GM19467 (cell line): ENCODE results near the gene CD99L2.
A peak's percentile ranks its signal among the peaks of the same experiment; 100 is the strongest.
"Not testable (repeated sequence)": the region's sequence is repeated elsewhere in the genome, so short reads cannot be mapped to it uniquely, and the experiment has no call there.

Experiments
- ATAC-seq: cut with Tn5 transposase; IDR thresholded peaks from one replicate; pipeline ENCODE4 v1.9.1; 2021; ENCODE audit warnings: mild to moderate bottlenecking, moderate library complexity; ENCODE audit not compliant: unreplicated experiment

The CD99L2 gene

GRCh38 chrX:150857453-150857852 lies 41.0 kb downstream of the CD99L2 start:
- ATAC-seq: no peak

GRCh38 chrX:150856785-150857184 lies 41.7 kb downstream of the CD99L2 start:
- ATAC-seq: no peak

DNA sequence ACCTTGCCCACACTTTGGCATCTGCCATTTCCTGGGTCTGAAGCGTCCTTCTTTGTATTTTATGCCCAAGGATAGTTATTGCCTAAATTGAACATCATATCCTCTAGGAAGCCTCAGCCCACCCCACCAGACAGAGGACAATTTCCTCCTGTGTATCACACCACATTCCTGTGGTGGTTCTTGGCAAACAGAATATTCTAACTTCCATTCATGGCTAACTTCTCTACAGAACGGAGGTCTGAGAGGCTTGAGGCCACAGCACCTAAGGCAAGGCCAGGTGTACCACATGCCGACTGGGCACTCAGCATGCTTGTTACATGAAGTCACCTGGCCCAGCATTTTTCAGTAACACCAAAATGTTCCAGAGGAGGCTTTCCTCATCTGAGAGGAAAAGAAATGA lies 42.4 kb downstream of the CD99L2 start:
- no peak for ATAC-seq

- no peak for ATAC-seq
Observed at GRCh38 chrX:150854856-150855255, 43.6 kb downstream of the CD99L2 start.

- no peak for ATAC-seq
Observed at GRCh38 chrX:150849996-150850720, 48.3 kb downstream of the CD99L2 start.

DNA sequence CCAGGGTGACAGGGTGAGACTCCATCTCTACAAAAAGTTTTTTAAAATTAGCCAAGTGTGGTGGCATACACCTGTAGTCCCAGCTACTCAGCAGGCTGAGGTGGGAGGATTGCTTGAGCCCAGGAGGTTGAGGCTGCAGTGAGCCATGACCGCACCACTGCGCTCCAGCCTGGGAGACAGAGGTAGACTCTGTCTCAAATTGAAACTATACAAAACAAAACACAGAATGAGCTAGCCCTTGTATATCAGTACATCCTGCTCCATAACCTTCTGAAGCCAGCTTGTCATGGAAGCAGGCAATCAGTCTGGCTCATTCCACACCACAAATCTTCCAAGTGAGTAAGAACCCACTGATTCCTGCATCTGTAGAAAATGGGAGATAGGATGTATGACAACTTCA lies 49.0 kb downstream of the CD99L2 start:
- ATAC-seq: peak; percentile 56

DNA sequence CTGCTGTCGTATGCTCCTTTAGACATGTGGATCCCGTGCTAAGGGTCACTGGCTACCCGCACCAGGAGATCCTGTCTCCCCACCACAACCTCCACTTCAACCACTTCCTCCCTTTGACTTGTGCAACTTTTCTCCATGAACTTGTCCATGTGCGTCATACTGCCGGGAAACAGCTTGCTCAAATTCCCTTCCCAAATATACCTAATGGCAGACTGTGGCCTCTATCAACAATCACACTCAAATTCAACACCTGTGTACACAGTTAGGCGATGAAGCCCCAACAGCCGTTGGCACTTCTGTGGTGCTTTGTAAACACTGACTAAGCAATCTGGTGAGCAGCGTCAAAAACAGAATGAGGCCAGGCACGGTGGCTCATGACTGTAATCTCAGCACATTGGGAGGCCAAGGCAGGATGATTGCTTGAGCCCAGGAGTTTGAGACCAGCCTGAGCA lies 49.5 kb downstream of the CD99L2 start:
- no peak for ATAC-seq

GRCh38 chrX:150847088-150847487 lies 51.4 kb downstream of the CD99L2 start:
- ATAC-seq: no peak

DNA sequence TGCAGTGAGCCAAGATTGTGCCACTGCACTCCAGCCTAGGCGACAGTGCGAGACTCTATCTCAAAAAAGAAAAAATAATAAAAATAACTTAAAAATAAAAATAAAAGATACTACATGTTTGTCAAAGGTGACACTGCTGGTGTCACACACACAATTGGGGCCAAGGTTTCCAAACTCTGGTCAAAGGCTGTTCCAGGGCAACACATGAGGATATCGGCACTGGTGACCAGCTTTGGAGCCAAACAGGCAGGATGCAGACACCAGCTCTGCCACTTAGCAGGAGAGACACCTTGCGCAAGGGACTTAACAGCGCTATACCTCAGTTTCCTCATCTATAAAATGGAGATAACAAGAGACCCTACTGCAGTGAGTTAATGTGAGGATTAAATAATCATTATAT lies 52.3 kb downstream of the CD99L2 start:
- no peak for ATAC-seq

GRCh38 chrX:150845091-150845490 lies 53.4 kb downstream of the CD99L2 start:
- no peak for ATAC-seq

- ATAC-seq: no peak
Observed at GRCh38 chrX:150844016-150844415, 54.5 kb downstream of the CD99L2 start.

DNA sequence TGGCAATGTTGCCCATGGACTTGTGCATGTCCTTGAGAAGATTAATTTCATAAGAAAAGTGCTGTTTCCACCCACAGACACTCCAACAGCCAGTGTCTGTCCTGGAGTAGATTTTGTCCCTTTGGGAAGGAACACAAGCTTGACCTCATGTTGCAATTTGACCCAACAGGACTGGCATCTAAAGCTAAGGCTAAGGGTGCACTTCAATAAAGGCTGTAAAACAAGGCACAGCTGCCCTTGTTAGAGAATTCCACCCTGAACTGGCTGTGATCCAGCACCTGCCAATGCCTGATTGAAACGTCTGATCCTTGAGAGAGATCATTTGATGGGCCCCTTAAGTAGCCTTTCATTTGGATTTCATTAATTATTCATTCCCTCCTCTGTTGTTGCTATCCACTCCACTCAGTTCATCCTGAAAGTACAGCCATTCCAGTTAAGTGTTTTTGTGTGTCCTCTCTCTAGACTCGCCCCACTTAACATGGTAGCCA lies 56.2 kb downstream of the CD99L2 start:
- no peak for ATAC-seq

DNA sequence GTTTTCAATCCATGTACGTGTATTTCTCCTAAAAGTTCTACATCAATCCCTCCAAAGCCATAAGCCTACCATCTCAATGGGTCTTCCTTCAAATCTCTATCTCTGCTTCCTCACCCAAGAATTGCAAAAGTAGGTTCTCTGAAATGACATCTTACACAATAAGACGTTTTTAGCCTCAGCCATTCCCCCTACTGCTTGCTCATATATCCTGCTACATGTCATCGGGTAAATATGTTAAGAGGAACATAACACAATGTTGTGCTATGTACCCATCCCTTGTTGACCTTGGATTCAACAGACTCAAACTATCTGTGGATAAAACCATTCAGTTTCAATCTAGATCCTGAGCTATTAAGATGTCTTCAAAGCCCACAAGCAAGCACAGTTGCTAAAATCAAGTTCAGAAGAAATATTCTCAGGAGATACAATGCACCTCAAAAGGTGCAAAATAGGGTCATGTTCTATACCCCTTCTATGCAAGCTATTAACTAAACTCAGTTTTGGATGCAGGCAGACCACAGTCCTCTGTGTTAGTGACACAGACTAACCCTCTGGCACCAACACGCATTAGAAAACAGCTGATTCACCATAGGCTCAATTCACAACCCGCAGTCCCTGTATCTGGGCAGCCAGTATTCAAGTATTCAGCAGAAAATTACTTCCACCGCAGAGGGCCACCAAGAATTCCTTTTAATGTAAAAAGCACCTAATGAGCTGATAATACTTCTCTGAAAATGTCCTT lies 56.8 kb downstream of the CD99L2 start:
- no peak for ATAC-seq

DNA sequence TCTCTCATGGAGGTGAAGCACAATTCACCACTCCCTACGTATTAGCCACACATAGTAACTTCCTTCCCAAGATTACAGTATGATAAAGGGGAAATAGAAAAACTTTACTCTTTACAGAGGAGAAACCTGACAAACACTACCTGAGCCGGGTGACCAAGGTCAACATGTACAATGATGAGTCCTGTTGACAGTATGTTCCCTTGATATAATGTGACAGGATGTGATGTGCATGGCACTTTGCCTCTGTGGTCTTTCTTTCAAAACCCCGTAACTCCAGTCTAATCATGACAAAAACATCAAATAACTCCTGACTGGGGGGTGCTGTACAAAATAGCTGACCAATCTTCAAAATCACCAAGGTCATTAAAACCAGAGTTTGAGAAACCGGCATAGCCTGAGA lies 60.6 kb downstream of the CD99L2 start:
- no peak for ATAC-seq

GRCh38 chrX:150834695-150835094 lies 63.8 kb downstream of the CD99L2 start:
- no peak for ATAC-seq

GRCh38 chrX:150833454-150834056 lies 64.9 kb downstream of the CD99L2 start:
- ATAC-seq: no peak

GRCh38 chrX:150831863-150832262 lies 66.6 kb downstream of the CD99L2 start:
- ATAC-seq: no peak

- no peak for ATAC-seq
Observed at GRCh38 chrX:150828785-150829184, 69.7 kb downstream of the CD99L2 start.

DNA sequence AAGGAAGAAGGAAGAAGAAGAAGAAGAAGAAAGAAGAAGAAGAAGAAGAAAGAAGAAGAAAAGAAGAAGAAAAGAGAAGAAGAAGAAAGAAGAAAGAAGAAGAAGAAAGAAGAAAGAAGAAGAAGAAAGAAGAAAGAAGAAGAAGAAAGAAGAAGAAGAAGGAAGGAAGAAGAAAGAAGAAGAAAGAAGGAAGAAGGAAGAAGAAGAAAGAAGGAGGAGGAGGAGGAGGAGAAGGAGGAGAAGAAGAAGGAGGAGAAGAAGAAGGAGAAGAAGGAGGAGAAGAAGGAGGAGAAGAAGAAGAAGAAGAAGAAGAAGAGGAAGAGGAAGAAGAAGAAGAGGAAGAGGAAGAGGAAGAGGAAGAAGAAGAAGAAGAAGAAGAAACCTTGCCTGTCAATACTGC lies 74.1 kb downstream of the CD99L2 start:
- not testable (repeated sequence) for ATAC-seq

DNA sequence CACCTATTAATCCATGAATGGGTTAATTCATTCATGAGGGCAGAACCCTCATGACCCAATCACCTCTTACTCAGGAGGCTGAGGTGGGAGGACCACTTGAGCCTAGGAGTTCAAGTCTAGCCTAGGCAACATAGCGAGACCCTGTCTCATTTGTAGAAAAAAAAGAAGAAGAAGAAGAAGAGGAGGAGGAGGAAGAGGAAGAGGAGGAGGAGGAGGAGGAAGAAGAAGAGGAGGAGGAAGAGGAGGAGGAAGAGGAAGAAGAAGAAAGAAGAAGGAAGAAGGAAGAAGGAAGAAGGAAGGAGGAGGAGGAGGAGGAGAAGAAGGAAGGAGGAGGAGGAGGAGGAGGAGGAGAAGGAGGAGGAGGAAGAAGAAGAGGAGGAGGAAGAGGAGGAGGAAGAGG lies 74.6 kb downstream of the CD99L2 start:
- ATAC-seq: not testable (repeated sequence)

DNA sequence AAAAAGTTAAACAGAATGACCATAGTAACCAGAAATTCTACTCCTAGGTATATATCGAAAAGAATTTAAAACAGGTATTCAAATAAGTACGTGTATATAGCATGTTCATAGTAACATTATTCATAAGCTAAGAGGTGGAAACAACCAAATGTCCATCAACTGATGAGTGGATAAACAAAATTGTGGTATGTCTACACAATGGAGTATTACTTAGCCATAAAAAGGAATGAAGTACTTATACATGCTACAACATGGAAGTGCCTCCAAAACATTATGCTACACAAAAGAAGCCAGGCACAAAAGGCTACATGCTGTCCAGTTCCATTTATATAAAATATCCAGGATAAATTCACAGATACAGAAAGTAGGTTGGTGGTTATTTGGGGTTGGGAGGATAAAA lies 76.5 kb downstream of the CD99L2 start:
- ATAC-seq: no peak

- no peak for ATAC-seq
Observed at GRCh38 chrX:150813922-150814321, 84.5 kb downstream of the CD99L2 start.
